ENCODE data around the gene STOML1.

STOML1 gene

DNA sequence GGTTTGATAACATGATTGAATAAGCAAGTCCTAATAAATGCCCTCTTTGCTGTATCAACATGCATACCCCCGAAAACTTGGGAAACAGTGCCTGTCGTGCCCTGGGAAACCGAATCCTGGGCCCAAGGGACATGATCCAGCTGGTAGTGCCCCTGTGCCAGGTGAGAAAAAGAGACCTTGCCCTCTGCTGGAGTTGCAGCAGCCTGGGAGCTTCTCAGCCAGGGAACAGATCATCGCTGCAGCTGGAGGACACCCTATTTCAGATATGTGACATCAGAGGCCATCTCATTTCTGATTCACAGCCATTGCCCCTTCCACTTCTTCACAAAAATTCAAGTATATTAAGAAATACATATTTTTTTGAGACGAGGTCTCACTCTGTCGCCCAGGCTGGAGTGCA lies 32.3 kb downstream of the STOML1 start:
- DNase-seq: no peak

DNA sequence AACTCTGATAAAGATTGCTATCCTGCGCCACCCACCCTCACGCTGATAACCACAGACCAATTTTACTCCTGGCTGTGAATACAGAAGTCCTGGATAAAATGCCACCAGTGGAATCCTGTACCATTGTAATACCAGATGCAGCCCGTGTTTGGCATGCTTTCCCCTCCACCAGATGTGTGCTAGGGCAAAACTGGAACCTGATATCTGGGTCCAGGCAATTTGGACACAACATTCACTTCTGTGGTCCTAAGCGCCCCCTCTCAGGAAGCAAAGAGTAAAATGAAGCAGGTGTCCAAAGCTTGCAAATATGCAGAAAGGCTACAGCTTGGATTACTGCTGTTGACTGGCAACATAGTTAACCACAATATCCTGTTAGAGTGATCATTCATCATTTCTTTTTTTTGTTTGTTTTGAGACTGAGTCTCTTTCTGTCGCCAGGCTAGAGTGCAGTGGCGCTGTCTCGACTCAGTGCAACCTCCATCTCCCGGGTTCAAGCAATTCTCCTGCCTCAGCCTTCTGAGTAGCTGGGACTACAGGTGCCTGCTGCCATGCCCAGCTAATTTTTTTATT lies 33.0 kb downstream of the STOML1 start:
- DNase-seq: no peak

DNA sequence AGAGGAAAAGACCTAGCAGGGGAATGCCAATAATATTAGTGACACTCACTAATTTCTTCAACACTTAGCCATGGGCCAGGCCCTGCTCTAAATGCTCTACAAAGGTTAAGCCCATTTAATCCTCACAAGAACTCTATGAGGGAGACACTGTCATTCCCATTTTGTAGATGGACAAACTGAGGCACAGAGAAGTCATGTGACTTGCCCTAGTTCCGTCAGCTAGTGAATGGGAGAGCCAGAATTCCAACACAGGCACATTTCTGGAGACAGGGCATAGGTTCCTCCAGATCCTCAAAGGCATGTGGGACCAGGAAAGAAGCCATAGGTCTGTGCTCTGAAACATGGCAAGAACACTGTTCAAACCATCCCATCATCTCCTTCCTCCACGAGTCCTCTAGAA lies 34.3 kb downstream of the STOML1 start:
- DNase-seq: no peak

DNA sequence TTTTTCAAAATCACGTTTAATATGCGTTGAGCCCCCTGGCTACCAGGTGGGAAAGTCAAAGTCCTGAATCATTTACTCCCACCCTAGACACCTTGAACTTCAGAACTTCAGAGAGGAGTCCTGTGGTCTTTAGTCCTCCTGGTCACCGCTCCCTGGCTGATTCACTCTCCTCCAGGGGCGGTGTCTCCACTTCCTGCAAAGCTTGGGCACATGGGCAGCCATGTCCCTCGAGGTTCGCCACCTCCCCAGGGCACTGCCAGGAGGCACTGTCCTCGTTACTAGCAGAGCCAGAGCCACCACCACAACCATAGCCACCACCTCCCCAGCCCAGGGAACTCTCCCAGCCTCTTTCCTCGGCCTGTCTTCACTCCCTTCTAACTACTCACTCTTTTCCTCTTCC lies 34.8 kb downstream of the STOML1 start:
- no peak for DNase-seq

DNA sequence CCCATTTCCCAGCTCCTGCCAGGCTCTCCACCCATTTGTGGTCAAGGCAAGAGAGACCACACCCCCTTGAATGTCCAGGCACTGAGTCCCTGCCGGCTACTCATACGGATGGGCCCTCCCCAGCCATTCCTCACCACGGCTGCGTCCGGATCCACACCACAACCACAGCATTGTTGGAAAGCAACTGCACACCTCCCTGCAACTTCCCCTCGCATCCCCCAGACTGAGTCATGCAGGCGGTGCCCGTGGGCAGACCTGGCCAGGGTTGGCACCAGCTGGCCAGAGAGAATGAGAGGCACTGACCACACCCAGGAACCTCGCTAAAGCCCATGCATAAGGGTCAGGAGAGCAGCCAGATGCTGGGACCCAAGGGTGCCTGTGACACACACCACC lies 35.4 kb downstream of the STOML1 start:
- no peak for DNase-seq

DNA sequence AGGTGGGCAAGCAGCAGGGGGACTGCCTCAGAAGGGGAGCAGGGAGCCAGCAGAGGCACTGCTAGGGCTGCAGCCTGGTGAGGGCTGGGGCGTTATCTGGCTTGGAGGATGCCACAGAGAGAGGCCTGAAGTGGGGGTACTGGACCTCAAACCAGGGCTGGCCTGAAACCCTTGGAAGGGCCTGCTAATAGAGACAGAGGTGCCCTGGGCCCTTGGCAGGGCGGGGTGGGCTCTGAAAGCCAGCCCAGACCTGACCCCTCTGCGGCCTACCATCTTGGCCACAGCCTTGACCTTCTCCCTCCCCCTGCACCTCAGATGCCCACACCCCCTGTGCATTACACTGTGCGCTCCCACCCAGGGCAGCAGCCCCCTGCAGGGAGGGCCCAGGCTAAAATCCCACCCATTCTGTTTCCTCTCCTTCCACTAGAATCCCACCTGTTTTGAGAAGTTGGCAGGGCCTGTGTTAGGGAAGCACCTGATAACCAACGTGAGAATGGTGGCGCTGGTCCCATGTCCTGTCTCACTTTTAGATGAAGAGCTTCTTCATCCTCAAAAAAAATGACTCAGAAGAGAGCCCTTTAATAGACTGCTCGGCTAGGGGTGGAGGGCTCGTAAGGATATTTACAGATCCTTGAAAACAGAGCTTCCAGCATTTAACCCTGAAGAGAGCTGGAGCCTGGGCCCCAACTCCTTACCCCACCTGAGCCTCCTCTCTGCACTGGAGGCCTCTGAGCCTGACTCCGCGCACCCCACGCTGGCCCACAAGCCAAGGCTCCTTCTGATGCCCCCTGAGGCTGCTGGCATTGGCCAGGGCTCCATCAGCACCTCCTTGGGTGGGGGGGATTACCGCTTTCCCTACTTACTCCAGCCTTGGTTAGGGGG lies 36.0 kb downstream of the STOML1 start:
- no peak for DNase-seq

DNA sequence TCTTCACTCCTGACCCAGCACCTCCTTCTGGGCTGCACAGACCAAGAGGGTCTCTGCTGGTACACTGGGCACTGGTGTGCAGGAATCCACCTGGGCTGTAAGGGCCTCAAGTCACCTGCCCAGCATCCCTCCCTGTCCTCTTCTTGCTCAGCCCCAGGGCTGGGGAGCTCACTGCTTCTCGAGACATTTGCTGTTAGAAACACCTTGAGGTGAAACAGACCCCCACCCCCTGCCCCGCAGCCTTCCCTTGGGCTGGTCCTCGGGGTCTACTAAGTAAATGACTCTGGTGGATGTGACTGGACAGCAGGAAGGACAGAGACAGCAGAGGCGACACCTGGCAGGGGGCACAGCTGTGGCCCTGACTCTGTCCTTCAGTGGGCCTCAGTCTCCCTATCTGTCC lies 36.8 kb downstream of the STOML1 start:
- no peak for DNase-seq

DNA sequence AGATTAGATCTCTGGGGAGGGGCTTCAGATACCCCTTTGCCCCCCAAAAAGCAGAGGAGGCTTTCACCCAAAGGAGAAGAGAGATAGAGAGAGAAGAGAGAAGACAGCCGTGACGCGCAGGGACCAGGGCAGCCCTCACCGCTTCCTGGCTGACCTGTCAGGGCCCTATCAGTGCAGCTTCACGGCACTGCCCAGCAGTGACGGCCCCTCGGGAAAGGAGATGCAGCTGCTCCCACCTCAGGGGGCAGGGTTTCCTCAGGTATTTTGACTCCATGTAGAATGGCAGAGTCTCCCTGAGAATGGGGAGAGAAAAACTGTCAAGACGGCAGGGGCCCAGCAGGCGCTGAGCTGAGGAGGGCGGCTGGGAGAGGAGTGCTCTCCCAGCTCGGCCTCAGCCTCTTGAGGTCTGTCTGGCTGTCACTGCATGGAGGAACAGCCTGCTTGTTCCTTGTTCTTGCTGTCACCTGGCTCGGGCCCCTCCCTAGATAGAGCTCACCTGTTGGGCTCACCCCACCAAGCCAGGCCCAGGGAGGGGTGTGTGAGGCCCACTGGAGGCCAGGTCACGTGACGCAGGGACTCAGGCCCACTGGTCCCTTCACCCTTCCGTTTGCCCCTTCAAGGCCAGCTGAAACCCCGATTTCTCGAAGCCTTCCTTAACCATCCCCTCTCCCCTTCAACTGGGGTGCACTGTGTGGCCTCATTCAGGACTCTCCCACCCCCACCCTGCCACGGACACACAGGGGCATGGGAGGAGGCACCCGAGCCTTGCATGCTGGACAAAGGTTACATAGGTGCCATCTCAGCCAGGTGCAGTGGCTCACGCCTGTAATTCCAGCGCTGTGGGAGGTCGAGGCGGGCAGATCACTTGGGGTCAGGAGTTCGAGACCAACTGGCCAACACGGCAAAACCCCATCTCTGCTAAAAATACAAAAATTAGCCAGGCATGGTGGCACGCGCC lies 37.6 kb downstream of the STOML1 start:
- no peak for DNase-seq

DNA sequence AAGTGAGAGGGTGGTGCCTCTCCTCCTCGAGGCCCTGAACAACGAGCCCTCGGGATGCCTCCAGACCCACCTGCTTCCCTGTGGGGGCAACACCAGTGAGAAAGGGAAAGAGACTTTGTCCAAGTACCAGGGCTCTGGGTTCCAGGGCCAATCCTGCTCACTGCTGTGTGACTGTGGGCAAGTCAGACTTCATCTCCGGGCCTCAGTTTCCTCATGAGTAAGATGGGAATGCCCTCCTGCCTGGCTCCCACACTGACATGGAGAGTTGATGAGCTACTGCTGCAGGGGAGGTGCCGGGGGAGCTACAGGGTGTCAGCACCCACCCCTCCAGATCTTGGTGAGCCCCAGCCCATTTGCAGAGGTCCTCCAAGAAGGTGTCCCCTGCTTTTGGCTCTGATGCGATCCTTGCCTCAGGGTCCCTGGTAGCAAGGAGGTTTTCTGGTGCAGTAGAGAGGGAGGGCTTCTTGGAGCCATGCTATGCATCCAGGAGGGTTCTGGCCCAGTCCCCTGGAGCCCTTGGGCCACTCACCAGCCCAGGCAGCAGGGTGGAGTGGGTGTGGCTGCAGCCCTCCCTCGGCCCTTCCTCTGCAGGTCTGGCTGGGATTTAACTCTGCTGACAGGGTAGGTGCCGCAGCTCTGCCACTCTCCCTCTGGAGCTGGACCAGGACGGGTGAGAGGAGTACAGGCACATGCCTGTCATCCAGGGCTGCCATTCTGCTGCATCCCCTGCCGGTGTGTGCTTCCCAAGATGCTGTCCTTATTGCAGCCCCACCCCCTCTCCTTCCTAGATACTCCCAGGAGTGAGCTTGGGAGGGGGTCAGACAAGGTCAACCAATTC lies 39.0 kb downstream of the STOML1 start:
- DNase-seq: no peak

DNA sequence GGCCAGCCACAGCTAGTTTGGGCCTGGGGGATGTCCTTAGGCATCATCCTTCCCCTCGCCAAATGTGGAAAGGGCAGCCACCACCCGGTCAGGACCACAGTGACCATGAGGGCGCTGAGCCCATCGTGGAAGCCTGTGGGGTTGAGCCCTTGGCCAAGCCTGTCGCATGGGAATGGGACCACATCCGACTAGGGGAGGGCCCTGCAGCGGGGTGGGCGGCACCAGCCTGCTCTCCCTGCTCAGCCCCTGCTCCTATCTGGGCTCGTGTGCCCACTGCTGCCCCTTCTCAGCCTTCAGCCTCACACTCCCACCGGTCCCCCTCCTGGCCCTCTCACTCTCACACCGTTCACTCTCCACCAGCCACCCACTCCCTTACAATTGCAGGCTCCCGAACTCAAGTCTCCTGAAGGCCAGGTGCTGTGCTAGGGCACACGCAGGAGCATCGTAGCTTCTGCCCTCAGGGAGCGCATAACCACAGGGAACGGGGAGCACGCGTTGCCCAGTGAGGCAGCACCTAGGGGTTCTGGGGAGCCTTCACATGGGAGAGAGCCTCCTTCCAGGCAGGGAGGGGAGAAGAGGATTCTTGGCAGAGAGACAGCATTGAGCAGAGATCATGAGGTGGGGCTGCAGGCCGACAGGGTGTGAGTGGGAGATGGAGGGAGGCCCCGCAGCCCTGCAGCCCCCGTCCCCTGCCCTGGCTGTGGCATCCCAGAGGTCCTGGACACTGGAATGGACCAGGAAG lies 39.8 kb downstream of the STOML1 start:
- DNase-seq: no peak

DNA sequence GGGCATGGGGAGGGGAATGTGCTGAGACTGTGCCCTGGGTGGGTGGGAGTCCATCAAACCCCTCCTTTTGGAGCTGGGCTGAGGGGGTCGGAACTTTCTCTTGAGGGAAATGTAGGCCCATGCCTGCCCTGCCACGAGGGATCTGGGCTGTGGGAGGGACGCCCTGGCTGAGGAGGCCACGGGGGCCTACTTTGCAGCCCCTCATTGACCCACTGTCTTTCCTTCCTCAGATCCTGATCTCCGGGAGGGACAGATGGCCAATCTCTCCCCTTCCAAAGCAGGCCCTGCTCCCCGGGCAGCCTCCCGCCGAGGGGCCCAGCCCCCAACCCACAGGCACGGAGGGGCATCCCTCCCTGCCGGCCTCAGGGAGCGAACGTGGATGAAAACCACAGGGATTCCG lies 40.5 kb downstream of the STOML1 start:
- DNase-seq: no peak

DNA sequence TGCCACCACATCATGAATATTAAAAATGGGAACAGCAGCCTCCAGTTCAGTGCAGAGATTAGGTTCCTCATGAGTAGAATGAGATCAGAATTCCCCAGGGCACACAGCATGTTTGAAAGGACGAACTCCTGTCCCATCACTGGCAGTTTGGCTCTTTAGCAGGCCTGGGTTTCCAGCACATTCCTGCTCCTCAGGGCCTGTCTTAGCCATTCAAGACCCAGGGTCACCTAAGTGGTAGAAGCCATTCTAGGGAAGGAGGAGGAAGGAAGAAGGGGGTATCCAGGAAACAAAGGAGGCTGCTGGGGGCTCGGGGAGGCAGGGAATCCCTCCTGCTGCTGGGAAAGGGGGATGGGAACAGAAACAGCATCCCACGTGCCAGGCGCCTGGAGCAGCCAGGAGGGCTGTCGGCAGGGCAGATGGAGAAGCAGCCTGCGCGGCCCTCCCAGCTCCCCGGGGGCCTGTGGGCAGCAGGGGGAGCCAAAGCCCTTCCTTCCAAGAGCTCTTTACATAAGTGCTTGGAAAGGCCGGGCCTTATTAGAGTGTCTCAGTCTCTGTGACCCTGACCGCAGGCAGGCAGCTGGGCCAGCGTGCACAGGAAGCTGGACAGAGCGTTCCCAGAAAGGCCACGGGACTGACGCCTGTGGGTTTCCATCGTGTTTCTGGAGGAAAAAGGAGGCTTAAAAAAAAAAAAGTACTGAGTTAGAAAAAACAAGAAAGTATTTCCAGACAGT lies 41.1 kb downstream of the STOML1 start:
- peak; percentile 23 for DNase-seq

DNA sequence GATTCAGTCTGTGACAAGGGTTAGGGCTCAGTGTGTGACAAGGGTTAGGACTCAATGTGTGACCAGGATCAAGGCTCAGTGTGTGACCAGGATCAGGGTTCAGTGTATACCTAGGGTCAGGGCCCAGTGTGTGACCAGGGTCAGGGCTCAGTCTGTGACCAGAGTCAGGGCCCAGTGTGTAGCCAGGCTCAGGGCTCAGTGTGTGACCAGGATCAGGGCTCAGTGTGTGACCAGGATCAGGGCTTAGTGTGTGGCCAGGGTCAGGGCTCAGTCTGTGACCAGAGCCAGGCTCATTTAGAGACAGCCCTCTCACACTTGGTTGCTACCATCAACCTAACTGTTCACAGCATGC lies 41.6 kb downstream of the STOML1 start:
- DNase-seq: no peak

DNA sequence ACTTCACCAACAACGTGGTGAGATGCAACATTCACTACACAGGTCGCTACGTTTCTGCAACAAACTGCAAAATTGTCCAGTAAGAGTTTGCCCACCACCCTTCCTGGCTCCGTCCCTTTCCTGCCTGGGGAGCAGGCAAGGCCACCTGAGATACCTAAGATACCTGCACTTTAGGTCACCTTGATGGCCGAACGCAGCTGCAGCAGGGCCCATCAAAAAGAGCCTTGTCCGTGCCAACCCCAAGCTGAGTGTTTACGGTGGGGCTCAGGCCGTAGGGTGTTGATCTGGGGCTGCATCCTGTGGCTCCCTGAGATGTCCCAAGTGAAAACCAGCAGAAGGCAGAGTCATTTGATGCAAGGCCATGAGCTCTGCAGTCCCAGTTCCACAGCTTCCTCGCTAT lies 42.6 kb downstream of the STOML1 start:
- no peak for DNase-seq

DNA sequence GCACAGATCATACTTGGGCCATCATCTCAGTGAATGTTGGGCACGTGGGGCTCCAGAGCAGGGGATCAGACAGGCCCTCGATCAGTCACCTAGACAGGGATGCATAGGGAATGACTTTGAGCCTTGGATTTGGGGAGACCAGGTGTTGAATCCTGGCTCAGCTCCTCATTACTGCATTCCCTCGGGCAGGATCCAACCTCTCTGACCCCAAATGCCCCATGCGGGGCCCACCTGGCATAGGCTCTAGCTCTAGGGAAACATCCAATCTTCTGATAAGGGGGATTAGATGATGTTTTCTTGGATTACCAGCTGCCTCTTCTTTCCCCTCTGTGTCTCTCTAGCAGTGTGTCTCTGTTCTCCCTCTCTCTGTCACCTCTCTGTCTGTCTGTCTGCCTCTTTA lies 43.1 kb downstream of the STOML1 start:
- DNase-seq: no peak

DNA sequence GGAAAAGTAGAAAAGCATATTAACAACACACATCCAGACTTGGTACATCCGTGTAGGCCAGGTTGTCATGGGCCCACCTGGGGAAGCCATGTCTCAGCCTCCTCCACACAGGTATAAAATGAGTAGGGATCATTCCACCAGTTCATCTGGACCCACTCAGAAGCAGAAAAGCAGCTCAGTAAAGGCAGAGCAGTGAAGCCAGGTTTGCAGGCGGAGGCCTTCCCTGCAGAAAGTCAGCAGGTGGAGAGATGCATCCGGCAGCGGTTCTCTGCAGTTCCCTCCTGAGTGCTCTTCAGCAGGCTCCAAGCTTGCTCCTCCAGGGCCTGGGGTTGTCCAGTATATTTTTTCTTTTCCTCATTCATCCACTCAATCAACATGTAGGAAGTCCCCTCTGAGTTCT lies 43.7 kb downstream of the STOML1 start:
- DNase-seq: no peak

DNA sequence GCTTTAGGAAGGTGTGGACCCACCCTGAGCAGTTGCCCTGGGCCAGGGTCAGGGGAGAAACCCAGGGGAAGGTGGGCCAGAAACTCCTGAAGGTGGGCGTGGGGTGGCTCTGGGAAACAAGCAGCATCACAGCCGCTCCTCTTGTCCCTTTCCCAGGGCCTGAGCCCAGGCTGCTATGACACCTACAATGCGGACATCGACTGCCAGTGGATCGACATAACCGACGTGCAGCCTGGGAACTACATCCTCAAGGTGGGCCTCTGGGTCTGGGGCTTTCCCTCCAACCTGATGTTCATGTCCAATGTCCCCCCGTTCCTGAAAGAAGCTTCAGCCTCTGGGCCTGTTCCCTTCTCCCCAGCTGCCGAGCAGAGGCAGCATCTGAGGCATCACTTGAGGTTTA lies 44.4 kb downstream of the STOML1 start:
- no peak for DNase-seq

DNA sequence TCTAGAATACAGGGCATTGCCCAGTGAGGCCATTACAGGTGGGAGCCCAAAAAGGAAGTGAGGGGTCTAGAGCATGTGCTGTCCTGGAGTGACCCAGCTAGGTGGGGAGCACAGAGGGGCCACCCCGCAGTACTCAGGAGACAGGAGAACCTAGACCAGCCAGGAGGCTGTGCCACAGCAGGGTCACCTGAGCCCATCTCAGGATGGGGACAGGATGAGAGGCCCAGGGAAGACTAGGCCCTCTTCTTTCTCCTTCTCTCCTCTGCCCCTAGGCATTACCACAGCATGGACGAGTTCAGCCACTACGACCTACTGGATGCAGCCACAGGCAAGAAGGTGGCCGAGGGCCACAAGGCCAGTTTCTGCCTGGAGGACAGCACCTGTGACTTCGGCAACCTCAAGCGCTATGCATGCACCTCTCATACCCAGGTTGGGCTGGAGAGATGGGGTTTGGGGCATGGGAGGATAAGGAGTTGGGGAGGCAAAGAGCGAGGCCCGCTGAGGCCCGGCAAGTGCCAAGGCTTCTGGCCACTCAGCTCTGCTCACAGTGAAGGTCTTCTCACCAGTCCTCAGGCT lies 45.2 kb downstream of the STOML1 start:
- DNase-seq: no peak

DNA sequence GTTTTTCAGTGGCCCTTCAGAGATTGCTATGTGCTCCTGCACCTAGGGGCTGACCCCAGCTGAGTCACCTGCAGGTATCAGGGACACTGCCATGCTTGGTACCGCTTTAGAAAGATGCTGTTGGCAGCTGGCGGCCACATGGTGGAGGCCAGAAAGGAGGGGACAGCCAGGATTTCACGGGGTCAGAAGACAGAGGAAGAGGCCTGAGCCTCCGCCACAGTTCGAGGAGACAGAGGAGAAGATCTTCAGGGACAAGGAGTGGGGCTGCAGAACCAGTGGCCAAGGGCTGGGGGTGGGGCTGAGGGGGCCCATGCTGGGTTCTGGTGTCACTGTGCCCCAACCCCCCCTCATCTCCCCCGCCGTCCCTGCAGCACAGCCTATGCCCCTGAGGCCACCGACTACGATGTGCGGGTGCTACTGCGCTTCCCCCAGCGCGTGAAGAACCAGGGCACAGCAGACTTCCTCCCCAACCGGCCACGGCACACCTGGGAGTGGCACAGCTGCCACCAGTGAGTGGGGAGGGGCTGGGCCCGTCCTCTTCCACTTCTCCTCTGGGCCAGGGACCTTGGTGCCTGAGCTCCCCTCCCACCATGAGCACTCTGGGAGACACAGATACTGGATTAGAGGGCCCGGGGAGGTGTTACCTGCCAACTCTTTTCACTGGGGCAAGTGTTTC lies 45.9 kb downstream of the STOML1 start:
- DNase-seq: no peak

DNA sequence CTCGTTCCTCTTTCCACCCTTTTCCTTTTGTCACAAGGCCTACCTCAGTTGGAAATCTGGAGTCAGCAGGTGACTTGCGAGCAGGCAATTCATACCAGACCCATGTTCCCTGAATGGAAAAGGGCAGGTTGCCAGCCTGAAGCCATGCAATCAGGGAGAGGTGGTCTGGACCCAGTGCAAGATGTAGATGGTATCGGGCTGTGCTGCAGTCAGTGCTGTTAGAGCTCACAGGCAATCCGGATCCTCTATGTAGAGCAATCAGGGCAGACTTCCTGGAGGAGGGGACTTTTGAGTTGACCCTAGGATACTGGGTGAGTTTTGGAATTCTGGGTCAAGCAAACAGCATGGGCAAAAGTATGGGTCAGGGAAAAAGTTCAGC lies 47.0 kb downstream of the STOML1 start:
- no peak for DNase-seq

All from activated gamma-delta T cell (primary cell).